T-helper 9 cell (primary cell): ENCODE data around the gene SPTLC3.

Source experiments
- DNase-seq: peaks from one replicate; pipeline ENCODE4 v3.0.0-alpha.2; 2020

SPTLC3 gene

DNA sequence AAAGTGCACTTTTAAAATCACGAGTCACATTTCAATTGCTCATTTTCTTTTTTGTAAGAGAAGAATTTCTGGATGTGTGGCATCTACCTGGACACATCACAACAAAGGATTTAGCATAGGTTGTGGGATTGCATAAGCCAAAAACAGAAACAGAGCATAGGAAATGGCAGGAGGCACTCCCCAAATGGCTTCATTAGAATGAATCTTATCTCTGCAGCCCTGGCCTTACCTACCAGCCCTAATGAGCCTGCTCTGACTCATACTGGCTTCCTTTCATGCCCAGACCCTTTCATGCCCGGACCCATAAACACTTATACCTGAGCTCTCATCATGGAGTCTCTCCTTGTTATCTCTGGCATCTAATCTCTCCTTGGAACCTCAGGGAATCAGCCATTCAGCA is 23.9 kb upstream of the SPTLC3 start:
- DNase-seq: no peak

DNA sequence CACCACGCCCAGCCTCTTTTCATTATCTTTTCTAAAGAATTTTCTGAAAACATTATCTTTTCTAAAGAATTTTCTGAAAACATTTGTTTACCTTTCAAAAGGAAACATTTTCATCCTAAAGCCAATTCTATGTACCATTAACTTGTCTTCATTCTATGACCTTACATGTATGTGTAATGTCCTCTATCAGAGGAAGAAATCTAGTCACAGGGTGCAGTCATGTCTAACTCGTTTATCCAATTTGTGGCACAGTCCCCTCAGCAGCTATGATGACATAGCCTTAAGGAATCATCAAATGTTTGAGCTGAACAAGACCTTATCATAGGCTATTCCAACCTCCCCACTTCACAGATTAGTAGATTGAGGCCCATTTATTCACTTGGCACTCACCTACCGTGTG is 21.5 kb upstream of the SPTLC3 start:
- no peak for DNase-seq

- DNase-seq: no peak
These were observed 19.1 kb upstream of the SPTLC3 start for GRCh38 chr20:12989586-12990115.

DNA sequence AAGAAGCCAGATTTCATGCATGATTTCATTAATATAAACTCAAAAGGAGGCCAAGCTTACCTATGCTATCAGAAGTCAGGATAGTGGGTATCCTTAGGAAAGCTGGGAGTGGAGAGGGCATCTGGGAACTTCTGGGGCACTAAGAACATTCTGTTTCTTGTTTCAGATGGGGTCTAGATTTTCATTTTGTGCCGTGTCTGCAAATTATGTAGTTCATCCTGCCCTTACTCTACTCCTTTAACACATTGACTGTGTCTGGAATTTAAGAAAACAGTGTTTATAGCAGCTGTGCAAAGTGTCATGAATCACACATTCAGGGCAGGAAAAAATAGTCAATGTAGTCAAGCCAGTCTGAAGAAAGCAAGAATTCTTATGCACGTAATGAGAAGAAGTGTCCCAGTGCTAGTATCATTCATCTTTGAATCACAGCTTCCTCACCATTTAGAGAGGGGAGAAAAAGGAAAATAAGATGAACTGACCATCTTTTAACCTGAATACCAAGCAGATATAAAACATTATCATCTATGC is 11.6 kb upstream of the SPTLC3 start:
- no peak for DNase-seq

GRCh38 chr20:12998046-12998445 is 10.7 kb upstream of the SPTLC3 start:
- no peak for DNase-seq

DNA sequence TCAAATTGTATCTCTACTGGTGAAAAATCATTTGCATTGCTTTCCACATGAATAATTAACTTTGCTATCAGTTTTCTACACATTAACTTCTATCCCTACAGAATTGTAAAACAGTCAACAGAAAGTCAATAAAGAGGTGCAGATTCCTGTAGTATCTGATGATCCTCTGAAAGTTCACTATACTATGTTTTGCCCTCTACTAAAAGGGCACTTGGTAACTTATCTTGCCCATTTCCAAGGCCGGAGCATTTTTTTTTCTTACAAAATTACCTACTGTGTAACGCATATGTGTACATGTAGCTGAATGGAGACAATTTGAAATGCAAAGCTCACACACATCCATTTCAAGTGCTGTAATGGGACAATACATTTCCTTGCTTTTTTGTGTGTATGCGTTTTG is 9.6 kb upstream of the SPTLC3 start:
- DNase-seq: no peak

DNA sequence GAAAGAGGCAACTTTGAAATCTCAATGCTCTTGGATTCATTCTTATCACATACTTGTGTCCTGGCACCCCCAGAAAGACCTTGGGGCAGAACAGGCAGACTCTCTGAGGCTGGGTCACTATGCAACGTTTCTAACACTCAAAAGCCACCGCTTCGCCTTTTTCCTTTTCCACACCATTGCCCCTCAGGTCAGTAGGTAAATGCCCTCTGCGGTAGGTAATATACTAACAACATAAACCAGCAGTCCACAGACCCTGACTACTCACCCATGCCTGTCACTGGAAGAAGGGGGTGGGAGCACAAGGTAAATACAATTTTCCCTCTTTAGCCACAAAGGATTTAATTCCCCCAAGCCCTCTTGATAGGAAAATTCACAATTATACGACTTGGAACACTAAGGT is 6.5 kb upstream of the SPTLC3 start:
- no peak for DNase-seq

DNA sequence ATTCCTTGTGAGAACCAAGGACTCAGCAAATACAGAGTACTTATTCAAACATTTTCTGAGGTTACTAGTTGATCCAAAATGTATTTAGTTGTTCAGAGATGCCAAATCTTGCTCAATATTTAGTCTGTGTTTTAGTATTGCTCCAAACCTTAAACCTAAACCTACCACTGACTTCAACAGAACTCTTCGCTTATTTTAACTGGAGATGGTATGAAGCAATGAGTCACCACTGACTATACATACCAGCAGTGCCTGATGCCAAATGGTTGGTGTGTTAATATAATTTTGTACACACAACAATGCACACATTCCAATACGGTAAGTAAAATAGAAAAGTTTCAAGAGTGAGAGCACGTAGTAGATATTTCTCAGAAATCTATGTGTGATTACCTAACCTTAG is 1.9 kb upstream of the SPTLC3 start:
- DNase-seq: no peak

DNA sequence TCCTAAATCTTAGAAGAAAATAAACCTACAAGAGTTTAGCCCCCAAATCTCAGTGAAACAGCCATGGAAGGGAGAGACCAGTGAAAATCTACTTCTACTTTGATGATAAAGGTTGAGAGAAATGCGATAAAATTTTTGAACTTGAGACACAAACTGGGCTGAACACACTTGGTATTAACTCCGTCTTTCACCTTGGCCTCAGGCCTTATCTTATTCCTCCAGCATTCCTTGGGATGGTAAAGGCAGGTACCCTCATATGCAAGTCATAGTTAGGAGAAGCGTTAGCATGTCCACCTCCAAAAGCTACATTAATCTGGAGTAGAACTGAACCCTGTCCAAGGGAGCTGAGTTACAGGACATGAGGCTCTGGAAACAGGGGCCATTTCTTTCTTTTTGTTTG is 1.2 kb upstream of the SPTLC3 start:
- DNase-seq: no peak

DNA sequence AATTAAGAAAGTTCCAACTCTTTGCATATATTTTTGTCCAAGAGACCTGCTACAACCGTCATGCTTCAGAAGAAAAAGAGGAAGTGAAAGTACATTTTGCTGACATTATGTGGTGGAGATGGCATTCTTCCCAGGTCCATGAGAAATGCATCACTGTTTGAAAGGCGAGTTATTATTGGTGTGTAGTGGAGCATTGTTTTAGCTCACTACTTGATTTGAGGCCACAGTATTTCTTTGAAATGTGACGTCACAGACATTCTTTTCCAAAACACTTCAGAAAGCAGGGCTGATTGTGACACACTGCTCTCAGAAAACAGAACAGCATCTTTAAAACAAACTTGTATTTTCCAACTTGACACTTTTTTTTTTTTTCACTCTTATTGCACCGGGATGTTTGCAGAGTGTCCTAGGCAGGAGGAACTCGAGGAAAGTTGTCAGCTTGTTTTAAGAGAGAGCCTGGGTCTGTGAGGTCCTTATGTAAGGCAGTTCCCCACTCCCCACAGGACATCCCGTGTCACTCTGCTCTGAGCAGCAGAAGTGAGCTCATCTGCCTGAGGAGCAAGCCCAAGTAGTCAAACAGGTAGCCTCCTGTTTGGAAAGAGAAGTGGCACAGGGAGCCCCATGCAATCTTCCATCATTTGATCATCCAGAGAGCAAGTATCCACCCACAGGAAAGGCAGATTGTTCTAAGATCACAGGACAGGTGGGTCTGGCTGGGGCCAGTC is 1.1 kb downstream of the SPTLC3 start:
- DNase-seq: no peak

GRCh38 chr20:13012886-13013285 is 4.1 kb downstream of the SPTLC3 start:
- DNase-seq: no peak

DNA sequence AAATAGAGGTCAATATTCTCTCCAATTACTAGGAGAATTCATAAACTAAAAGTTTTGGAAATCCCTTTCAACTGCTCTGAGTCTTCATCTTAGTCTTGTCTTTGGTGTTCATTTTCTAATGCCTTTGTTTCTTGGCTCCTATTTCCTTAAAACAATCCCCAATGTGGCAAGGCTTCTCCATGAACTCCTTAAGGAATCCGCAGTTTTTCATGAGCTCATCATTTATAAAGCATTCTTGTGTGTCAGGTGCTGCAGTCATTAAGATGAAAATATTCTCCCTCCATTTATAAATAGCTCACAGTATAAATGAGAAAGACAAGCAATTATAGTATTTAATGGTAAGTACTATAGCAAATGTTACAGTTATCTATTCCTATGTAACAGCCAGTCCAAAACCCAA is 4.6 kb downstream of the SPTLC3 start:
- no peak for DNase-seq

- DNase-seq: no peak
These were observed 8.5 kb downstream of the SPTLC3 start for GRCh38 chr20:13017235-13017634.

- no peak for DNase-seq
These were observed 9.2 kb downstream of the SPTLC3 start for GRCh38 chr20:13017883-13018535.

- DNase-seq: no peak
These were observed 12.6 kb downstream of the SPTLC3 start for GRCh38 chr20:13021205-13021970.

GRCh38 chr20:13022401-13023155 is 13.8 kb downstream of the SPTLC3 start:
- DNase-seq: no peak

DNA sequence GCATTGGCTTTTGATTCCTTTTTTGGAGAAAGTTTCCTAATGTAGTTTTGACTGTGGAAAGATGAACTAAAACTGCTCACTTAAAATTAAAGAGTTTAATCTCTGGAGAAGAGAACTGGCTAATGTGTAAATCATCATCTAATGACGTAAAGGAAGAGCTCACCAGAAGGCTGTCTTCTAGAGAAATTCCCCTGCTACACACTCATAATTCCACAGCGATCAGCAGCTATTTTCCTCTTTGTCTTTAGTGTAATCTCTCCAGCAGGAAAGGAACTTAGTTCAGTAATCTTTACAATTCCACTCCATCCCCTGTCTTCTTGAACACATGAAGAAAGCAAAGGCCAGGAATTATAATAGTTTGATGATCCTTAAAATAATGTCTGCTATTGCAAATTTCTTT is 15.8 kb downstream of the SPTLC3 start:
- DNase-seq: no peak

DNA sequence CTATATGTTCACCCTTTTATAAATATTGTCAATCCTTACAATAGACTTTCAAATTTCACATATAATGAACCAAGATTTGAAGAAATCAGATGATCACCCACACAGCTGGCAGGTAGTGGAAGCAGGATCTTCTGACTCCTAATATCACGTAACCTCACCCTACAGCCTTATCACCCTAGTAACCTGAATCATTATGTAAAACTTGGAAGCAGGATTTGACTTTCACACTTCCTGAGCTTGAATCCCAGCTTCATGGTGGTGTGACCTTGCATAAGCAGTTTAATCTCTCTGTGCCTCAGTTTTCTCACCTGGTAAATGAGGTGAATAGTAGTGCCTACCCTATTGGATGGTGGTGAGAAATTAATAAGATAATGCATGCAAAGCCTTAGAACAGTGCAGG is 16.4 kb downstream of the SPTLC3 start:
- no peak for DNase-seq

DNA sequence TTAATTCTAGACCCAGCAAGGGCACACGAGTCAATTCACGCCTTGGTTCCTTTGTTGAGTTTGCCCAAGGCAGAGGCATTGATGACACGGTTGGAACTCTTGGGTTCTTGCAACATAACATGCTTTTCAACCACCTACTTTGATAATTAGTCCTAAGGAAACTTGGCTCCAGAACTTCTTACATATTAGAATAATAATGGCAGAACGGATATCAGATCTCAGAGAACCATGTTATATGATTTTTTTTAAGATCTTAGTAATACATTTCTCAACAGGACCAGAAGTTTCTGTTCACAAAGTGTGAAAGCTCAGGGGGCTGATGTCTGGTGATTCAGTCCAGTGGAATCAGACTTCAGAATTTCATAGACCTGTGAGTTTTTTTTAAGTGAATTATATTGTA is 19.2 kb downstream of the SPTLC3 start:
- no peak for DNase-seq

GRCh38 chr20:13028673-13029072 is 19.9 kb downstream of the SPTLC3 start:
- DNase-seq: no peak

GRCh38 chr20:13029687-13030375 is 21.1 kb downstream of the SPTLC3 start:
- no peak for DNase-seq

- DNase-seq: no peak
These were observed 23.0 kb downstream of the SPTLC3 start for GRCh38 chr20:13031751-13032150.
